SK-N-SH (cell line): ENCODE results near the gene AADAT.

ENCODE experiments used
- EP300 ChIP-seq, 2 experiments: IDR thresholded peaks; 2 replicates each; pipeline versions ENCODE4 v1.4.0 to v1.6.1; 2012; ENCODE audit warnings: borderline replicate concordance in 1 of 2, low read depth in 1 of 2, low read length in 1 of 2
- EZH2phosphoT487 ChIP-seq: fragments of 200-600 bp; sonication (generic); IDR thresholded peaks from 2 replicates; pipeline ENCODE4 v1.6.1; 2017; ENCODE audit warnings: low read depth, mixed run types, mild to moderate bottlenecking, antibody characterized with exemption, moderate library complexity, borderline replicate concordance
- FOXJ3 ChIP-seq: sonication (generic); formaldehyde crosslinking; IDR thresholded peaks from 2 replicates; pipeline ENCODE4 v1.5.1; 2020; ENCODE audit warnings: mild to moderate bottlenecking, missing genetic modification reagents
- GABPA ChIP-seq: IDR thresholded peaks from 2 replicates; pipeline ENCODE4 v1.4.0; 2012; ENCODE audit warnings: low read depth, mild to moderate bottlenecking
- POLR2AphosphoS5 ChIP-seq: IDR thresholded peaks from 2 replicates; pipeline ENCODE4 v1.6.1; 2012; ENCODE audit warnings: low read depth, low read length
- RAD21 ChIP-seq: IDR thresholded peaks from 2 replicates; pipeline ENCODE4 v1.6.1; 2012; ENCODE audit warnings: mild to moderate bottlenecking, low read length
- RCOR1 ChIP-seq: fragments of 150-350 bp; IDR thresholded peaks from 2 replicates; pipeline ENCODE4 v1.6.1; 2017; ENCODE audit warnings: antibody characterized with exemption, low read length
- TCF12 ChIP-seq: IDR thresholded peaks from 2 replicates; pipeline ENCODE4 v1.4.0; 2012
- YY1 ChIP-seq: IDR thresholded peaks from 2 replicates; pipeline ENCODE4 v1.4.0; 2012; ENCODE audit warnings: low read depth, mild to moderate bottlenecking
- TF ChIP-seq, protein P1 (sequence below): fragments of 200-600 bp; sonication (generic); IDR thresholded peaks from 2 replicates; pipeline ENCODE4 v1.6.1; 2017; ENCODE audit warnings: antibody characterized with exemption, mild to moderate bottlenecking, moderate library complexity

DNA sequence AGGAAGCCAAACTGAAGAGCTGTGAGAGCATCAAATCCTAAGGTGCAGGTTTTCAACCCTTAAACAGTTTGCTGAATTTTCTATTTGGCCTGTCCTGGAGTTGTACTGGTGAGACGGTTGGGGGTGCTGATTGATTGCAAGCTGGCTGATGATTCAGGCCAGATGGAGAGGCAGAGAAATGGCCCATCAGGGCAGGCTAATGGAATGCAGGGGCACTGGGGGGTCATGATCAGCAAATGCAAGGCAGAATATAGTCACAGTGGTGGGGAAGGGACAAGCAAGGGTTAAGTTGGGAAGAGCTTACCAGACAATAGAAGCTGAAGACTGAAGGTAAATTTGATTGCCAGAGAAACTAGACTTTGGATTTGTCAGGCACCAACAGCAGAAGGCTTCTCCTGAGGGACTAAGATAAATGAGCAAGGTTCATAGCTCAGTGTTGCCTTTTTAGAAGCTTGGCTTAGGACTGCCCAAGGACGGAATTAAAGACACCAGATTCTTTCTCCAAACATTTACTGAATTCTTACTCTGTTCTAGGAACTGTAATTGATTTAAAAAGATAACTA, 4.3 kb upstream of the AADAT start:
- TF ChIP-seq EP300 (IDR thresholded peaks at IDR 0.05; ENCODE audit: borderline replicate concordance in 1 of 2, low read depth in 1 of 2, low read length in 1 of 2) (no peak), POLR2AphosphoS5 (no peak), RCOR1 (no peak), RAD21 (no peak), FOXJ3 (CRISPR knock-in tag) (no peak), TCF12 (no peak), YY1 (no peak), GABPA (no peak), EZH2phosphoT487 (no peak)
- TF ChIP-seq, protein P1, sequence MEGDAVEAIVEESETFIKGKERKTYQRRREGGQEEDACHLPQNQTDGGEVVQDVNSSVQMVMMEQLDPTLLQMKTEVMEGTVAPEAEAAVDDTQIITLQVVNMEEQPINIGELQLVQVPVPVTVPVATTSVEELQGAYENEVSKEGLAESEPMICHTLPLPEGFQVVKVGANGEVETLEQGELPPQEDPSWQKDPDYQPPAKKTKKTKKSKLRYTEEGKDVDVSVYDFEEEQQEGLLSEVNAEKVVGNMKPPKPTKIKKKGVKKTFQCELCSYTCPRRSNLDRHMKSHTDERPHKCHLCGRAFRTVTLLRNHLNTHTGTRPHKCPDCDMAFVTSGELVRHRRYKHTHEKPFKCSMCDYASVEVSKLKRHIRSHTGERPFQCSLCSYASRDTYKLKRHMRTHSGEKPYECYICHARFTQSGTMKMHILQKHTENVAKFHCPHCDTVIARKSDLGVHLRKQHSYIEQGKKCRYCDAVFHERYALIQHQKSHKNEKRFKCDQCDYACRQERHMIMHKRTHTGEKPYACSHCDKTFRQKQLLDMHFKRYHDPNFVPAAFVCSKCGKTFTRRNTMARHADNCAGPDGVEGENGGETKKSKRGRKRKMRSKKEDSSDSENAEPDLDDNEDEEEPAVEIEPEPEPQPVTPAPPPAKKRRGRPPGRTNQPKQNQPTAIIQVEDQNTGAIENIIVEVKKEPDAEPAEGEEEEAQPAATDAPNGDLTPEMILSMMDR, result no peak
